Measurements from ENCODE around the gene TUBD1.

DNA sequence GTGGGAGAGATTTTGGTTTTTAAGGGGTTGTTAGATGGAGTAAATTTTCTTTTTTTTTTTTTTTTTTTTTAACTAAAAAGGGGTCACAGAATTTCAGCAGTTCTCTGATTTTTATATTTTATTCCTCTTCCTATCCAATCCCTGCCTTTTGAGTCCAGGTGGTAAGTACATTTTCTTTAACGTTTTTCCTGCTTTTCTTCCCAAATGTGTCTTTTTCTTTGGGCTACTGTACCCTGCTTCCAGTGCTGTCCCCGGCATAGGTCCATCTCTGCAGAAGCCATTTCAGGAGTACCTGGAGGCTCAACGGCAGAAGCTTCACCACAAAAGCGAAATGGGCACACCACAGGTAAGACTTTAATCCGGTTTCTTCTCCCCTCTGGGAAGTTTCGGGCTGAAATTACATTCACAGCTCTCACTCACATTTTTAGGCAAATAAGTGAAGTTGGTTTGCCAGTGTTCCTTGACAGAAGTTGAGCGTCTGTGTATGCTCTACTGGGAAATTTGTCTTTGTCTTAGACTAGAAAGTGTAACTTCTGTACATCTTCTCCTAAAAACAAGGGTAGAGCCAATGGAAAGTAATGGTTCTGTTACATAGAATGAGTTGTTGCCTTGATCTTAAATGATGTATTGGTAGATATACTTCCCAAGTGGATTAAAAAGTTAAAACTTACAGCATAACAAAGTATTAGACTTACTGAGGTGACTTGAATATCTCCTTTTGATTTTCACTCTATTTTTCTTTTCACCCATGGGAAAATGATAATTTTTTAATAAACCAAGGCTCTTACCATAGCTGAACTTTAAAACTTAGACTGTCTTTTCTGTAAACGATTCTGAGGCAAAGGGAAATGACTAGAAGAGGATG, 54.5 kb downstream of the TUBD1 start:
- TF ChIP-seq CTCF (IDR thresholded peaks at IDR 0.05; ENCODE audit: insufficient read depth, low read length, poor library complexity, severe bottlenecking) (no peak), EZH2phosphoT487 (conservative IDR thresholded peaks at IDR 0.05; ENCODE audit: low read length) (no peak)
